Lung (tissue), 12 donors: ENCODE measurements around the gene HP1BP3. TPM values are rescaled to one million over a fixed set of nuclear protein-coding genes. Genes with fewer than 3 reads are reported as not detected.

Experiments used
- ATAC-seq: fragments of 200-7000 bp; cut with Tn5 transposase; one replicate; pipeline ENCODE4 v1.9.1; 2020; ENCODE audit warnings: moderate number of reproducible peaks; ENCODE audit not compliant: insufficient read depth, low FRiP score
- DNase-seq, 3 donors: peaks; one replicate each; pipeline ENCODE4 v3.0.0-alpha.2; 2013 to 2017
- H3K27ac ChIP-seq, 2 donors: one replicate each; pipeline ENCODE4 v1.5.1; 2013; ENCODE audit warnings: mild to moderate bottlenecking in 2 of 2, moderate library complexity in 2 of 2, control low read depth in 1 of 2, inconsistent platforms in 1 of 2, low read depth in 1 of 2, low read length in 1 of 2
- H3K27me3 ChIP-seq, 3 donors: one replicate each; pipeline ENCODE4 v1.5.1; 2013; ENCODE audit warnings: low read length in 2 of 3; ENCODE audit not compliant: control insufficient read depth in 3 of 3, insufficient read depth in 3 of 3
- H3K36me3 ChIP-seq, 4 donors: one replicate each; pipeline ENCODE4 v1.5.1; 2013; ENCODE audit warnings: low read length in 4 of 4, mild to moderate bottlenecking in 1 of 4, moderate library complexity in 1 of 4; ENCODE audit not compliant: control insufficient read depth in 4 of 4, insufficient read depth in 4 of 4
- H3K4me1 ChIP-seq, 5 donors: one replicate each; pipeline ENCODE4 v1.5.1; 2013; ENCODE audit warnings: low read length in 5 of 5, mild to moderate bottlenecking in 2 of 5, moderate library complexity in 1 of 5; ENCODE audit not compliant: control insufficient read depth in 5 of 5, insufficient read depth in 5 of 5
- H3K4me3 ChIP-seq: one replicate; pipeline ENCODE4 v1.5.1; 2013; ENCODE audit warnings: mild to moderate bottlenecking, control low read depth, moderate library complexity
- H3K9ac ChIP-seq, 2 donors: one replicate each; pipeline ENCODE4 v1.5.1; 2013; ENCODE audit warnings: low read length in 2 of 2, control low read depth in 1 of 2; ENCODE audit not compliant: insufficient read depth in 1 of 2
- H3K9me3 ChIP-seq, 4 donors: one replicate each; pipeline ENCODE4 v1.5.1; 2013; ENCODE audit warnings: low read length in 3 of 4, mild to moderate bottlenecking in 1 of 4, moderate library complexity in 1 of 4; ENCODE audit not compliant: control insufficient read depth in 4 of 4, insufficient read depth in 3 of 4
- CTCF ChIP-seq: IDR thresholded peaks from 2 replicates; pipeline ENCODE4 v1.5.1; 2012; ENCODE audit warnings: mild to moderate bottlenecking; ENCODE audit errors: control extremely low read depth, extremely low read depth
- WGBS, 2 donors: extraction: QIAGEN DNeasy Blood & Tissue Kit; methylation state at CpG; one replicate each; pipeline ENCODE4 v1.1.7; 2013; 5-methylcytosine and 5-hydroxymethylcytosine counted together
- polyA plus RNA-seq, 2 donors: library from polyadenylated mRNA; stranded (reverse); fragments of 200-250 nt; gene quantifications; one replicate each; pipeline ENCODE4 v1.2.1, GENCODE V29; 2013
- total RNA-seq, 2 donors: library from RNA; depleted of rRNA in 1 of 2; stranded (reverse); fragments of >200 nt in 1 of 2; gene quantifications; one replicate each; pipeline ENCODE4 v1.2.1, GENCODE V29; 2014 to 2021
- donor health status: control.
- donor health status: control.
- donor health status: Bipolar disorder and iron deficiency.
- donor health status: healthy.
- donor health status: DM: yes; HTN: yes; CAD: no.

HP1BP3 gene
- total and polyA plus RNA-seq, 4 donors = 63.0 to 316 (median 118) TPM

DNA sequence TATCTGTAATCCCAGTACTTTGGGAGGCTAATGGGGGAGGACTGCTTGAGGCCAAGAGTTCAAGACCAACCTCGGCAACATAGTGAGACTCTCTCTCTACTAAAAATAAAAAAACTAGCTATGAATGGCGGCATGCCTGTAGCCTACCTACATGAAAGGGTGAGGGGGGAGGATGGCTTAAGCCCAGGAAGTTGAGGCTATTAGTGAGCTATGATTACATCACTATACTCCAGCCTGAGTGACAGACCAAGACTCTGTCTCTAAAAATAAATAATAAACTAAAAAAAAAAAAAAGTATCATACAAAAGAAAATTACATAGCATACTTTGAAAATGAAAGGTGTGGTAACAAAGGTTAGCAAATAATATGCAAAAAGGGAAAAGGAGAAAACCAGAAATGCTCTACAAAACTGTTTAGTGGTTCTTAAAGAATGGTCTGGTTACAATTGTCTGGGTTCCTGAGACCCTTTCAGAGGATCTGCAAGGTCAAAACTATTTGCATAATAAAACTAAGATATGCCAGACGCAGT lies 35.6 kb downstream of the HP1BP3 start:
- Histone ChIP-seq H3K4me1 (no peaks in the 10 kb centered on the region), H3K36me3 (peaks cover 17 to 46% (median 42%) of the 10 kb centered on the region in 4 donors), H3K27me3 (no peaks in the 10 kb centered on the region), H3K9ac (no peak overlapping the region), H3K9me3 (no peaks in the 10 kb centered on the region), H3K27ac (no peak overlapping the region), H3K4me3 (no peak overlapping the region)
- no peak for DNase-seq
- ATAC-seq = no peak
- TF ChIP-seq CTCF = no peak
- WGBS, 2 donors = 92 to 93% methylated on average over 3 of the region's 3 CpGs

DNA sequence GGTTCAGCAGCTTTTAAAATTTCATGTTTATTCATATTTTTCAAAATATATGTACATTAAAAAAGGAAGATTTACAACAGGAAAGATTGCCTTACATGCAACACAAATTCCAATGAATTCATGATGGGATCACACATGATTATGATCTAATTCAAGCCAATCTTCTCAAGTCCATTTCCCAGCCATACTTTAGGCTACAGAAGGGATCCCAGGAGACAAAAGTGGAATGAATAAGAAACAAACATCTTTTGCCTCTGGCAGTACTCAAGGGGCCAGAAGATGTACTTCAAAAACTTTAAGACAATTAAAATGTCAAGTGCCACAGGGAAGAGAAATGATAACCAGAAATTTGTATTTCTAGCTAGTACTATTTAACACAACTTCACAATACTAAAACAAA lies 44.4 kb downstream of the HP1BP3 start:
- Histone ChIP-seq H3K27me3 (no peaks in the 10 kb centered on the region), H3K27ac (no peak overlapping the region), H3K36me3 (peaks cover 15 to 50% (median 40%) of the 10 kb centered on the region in 4 donors), H3K4me1 (peaks cover 0 to 1% (median 0%) of the 10 kb centered on the region in 5 donors), H3K9me3 (no peaks in the 10 kb centered on the region), H3K9ac (no peak overlapping the region), H3K4me3 (no peak overlapping the region)
- ATAC-seq (no peak), DNase-seq (no peak)
- TF ChIP-seq CTCF = no peak

DNA sequence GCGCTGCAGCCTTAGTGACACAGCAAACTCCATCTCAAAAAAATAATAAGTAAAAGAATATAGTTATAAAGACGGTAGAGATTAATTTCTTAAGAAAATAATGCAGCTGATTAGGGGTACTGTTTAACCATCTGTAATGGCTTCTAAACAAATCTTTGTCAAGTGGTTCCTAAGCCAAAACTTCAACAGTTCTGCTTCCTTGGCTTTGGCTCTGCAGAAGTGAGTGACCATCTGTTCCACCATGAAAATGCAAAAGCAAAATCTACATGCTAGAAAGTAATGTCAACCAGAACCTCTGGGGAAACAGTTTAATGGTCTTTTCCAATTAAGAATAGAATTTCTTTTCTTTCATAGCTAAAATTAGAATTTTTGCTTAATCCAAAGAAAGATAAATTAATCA lies 46.3 kb downstream of the HP1BP3 start:
- 85 to 94% methylated on average over 2 of the region's 2 CpGs for WGBS, 2 donors
- peaks cover 14 to 42% (median 28%) of the 10 kb centered on the region in 4 donors for H3K36me3 ChIP-seq
- no peaks in the 10 kb centered on the region for H3K9me3 ChIP-seq
- H3K9ac ChIP-seq = no peak overlapping the region
- DNase-seq (no peak), ATAC-seq (no peak)
- H3K4me1 ChIP-seq = peaks cover 0 to 1% (median 0%) of the 10 kb centered on the region in 5 donors
- no peak overlapping the region for H3K27ac ChIP-seq
- H3K27me3 ChIP-seq = no peaks in the 10 kb centered on the region
- H3K4me3 ChIP-seq = no peak overlapping the region
- TF ChIP-seq CTCF = no peak

DNA sequence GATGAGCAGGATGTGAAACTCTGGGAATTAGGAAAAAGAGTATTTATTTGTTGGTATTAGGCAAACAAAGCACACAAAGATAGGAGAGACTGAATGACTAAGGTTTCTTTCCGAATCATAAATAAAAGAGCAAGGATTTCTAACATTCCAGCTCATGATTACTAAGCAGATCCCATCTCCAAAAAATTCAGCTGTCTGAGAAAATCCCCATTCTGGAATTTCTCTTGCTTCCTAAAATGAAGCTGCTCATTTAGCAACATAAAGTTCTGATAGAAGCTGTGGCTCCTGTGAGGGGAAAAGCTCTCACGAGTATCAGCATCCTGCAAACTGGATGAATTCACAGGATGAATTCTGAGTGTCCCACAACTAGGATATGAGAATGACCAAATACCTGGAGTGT lies 47.9 kb downstream of the HP1BP3 start:
- H3K27me3 ChIP-seq = no peaks in the 10 kb centered on the region
- H3K9ac ChIP-seq = no peak overlapping the region
- DNase-seq = no peak
- H3K4me1 ChIP-seq = peaks cover 0 to 1% (median 0%) of the 10 kb centered on the region in 5 donors
- no peak for TF ChIP-seq CTCF
- H3K27ac ChIP-seq = no peak overlapping the region
- ATAC-seq = no peak
- no peak overlapping the region for H3K4me3 ChIP-seq
- 79 to 90% methylated on average over 2 of the region's 2 CpGs for WGBS, 2 donors
- H3K36me3 ChIP-seq = peaks cover 7 to 28% (median 15%) of the 10 kb centered on the region in 4 donors
- H3K9me3 ChIP-seq = no peaks in the 10 kb centered on the region
